Lung (tissue), 12 donors: ENCODE results near the gene ANKS1A. TPM values are rescaled to one million over a fixed set of nuclear protein-coding genes. Genes with fewer than 3 reads are reported as not detected.
A peak's percentile ranks its signal among the peaks of the same experiment; 100 is the strongest.

Experiments used
- ATAC-seq: fragments of 200-7000 bp; cut with Tn5 transposase; one replicate; pipeline ENCODE4 v1.9.1; 2020; ENCODE audit warnings: moderate number of reproducible peaks; ENCODE audit not compliant: insufficient read depth, low FRiP score
- DNase-seq, 3 donors: peaks; one replicate each; pipeline ENCODE4 v3.0.0-alpha.2; 2013 to 2017
- H3K27ac ChIP-seq, 2 donors: one replicate each; pipeline ENCODE4 v1.5.1; 2013; ENCODE audit warnings: mild to moderate bottlenecking in 2 of 2, moderate library complexity in 2 of 2, control low read depth in 1 of 2, inconsistent platforms in 1 of 2, low read depth in 1 of 2, low read length in 1 of 2
- H3K27me3 ChIP-seq, 3 donors: one replicate each; pipeline ENCODE4 v1.5.1; 2013; ENCODE audit warnings: low read length in 2 of 3; ENCODE audit not compliant: control insufficient read depth in 3 of 3, insufficient read depth in 3 of 3
- H3K36me3 ChIP-seq, 4 donors: one replicate each; pipeline ENCODE4 v1.5.1; 2013; ENCODE audit warnings: low read length in 4 of 4, mild to moderate bottlenecking in 1 of 4, moderate library complexity in 1 of 4; ENCODE audit not compliant: control insufficient read depth in 4 of 4, insufficient read depth in 4 of 4
- H3K4me1 ChIP-seq, 5 donors: one replicate each; pipeline ENCODE4 v1.5.1; 2013; ENCODE audit warnings: low read length in 5 of 5, mild to moderate bottlenecking in 2 of 5, moderate library complexity in 1 of 5; ENCODE audit not compliant: control insufficient read depth in 5 of 5, insufficient read depth in 5 of 5
- H3K4me3 ChIP-seq: one replicate; pipeline ENCODE4 v1.5.1; 2013; ENCODE audit warnings: mild to moderate bottlenecking, control low read depth, moderate library complexity
- H3K9ac ChIP-seq, 2 donors: one replicate each; pipeline ENCODE4 v1.5.1; 2013; ENCODE audit warnings: low read length in 2 of 2, control low read depth in 1 of 2; ENCODE audit not compliant: insufficient read depth in 1 of 2
- H3K9me3 ChIP-seq, 4 donors: one replicate each; pipeline ENCODE4 v1.5.1; 2013; ENCODE audit warnings: low read length in 3 of 4, mild to moderate bottlenecking in 1 of 4, moderate library complexity in 1 of 4; ENCODE audit not compliant: control insufficient read depth in 4 of 4, insufficient read depth in 3 of 4
- CTCF ChIP-seq: IDR thresholded peaks from 2 replicates; pipeline ENCODE4 v1.5.1; 2012; ENCODE audit warnings: mild to moderate bottlenecking; ENCODE audit errors: control extremely low read depth, extremely low read depth
- WGBS, 2 donors: extraction: QIAGEN DNeasy Blood & Tissue Kit; methylation state at CpG; one replicate each; pipeline ENCODE4 v1.1.7; 2013; 5-methylcytosine and 5-hydroxymethylcytosine counted together
- polyA plus RNA-seq, 2 donors: library from polyadenylated mRNA; stranded (reverse); fragments of 200-250 nt; gene quantifications; one replicate each; pipeline ENCODE4 v1.2.1, GENCODE V29; 2013
- total RNA-seq, 2 donors: library from RNA; depleted of rRNA in 1 of 2; stranded (reverse); fragments of >200 nt in 1 of 2; gene quantifications; one replicate each; pipeline ENCODE4 v1.2.1, GENCODE V29; 2014 to 2021
- donor health status: control.
- donor health status: control.
- donor health status: Bipolar disorder and iron deficiency.
- donor health status: healthy.
- donor health status: DM: yes; HTN: yes; CAD: no.

Gene ANKS1A
- total and polyA plus RNA-seq, 4 donors = 10.4 to 40.6 (median 24.3) TPM

- ATAC-seq (no peak), DNase-seq (no peak)
- no peak overlapping the region for H3K4me3 ChIP-seq
- peaks cover 0 to 6% (median 0%) of the 10 kb centered on the region in 5 donors for H3K4me1 ChIP-seq
- peak overlapping the region in 1 of 2 donors; percentile 35 for H3K27ac ChIP-seq
- no peaks in the 10 kb centered on the region for H3K9me3 ChIP-seq
- TF ChIP-seq CTCF = no peak
- peaks cover 5 to 92% (median 17%) of the 10 kb centered on the region in 4 donors for H3K36me3 ChIP-seq
- no peak overlapping the region for H3K9ac ChIP-seq
- no peaks in the 10 kb centered on the region for H3K27me3 ChIP-seq
- 71 to 79% methylated on average over 19 of the region's 19 CpGs for WGBS, 2 donors
Measured at GRCh38 chr6:35082046-35082732, 193.1 kb downstream of the ANKS1A start.

DNA sequence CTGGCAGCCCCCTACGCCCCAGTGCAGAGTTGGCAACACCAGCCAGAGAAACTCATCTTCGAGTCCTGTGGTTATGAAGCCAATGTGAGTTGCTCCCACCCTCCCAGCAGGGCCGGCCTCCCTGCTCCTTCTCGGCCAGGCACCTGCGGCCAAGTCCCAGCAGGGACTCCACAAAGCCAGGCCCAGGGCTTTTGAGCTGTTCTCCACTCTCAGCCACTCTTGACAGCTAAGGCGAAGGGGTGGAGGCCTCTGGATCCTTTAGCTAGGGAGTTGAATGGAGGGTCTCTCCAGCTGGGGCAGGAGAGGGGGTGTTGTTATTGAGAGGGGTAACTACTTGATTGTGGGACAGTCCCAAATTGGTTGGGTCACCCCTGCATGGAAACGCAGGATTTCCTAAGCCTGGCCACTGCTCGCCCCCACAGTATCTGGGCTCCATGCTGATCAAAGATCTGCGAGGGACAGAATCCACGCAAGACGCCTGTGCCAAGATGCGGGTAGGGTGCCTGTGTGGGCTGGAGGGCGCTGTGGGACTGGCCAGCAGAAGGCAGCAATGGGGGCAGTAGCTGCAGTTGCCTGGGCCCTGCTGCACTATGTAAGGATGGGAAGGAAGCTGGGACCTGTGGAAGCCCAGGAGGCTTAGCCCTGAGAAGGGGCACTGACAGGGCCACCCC is 193.8 kb downstream of the ANKS1A start:
- Histone ChIP-seq H3K27ac (no peak overlapping the region), H3K9me3 (no peaks in the 10 kb centered on the region), H3K36me3 (peaks cover 5 to 94% (median 21%) of the 10 kb centered on the region in 4 donors), H3K4me1 (peaks cover 0 to 6% (median 0%) of the 10 kb centered on the region in 5 donors), H3K4me3 (no peak overlapping the region), H3K9ac (no peak overlapping the region), H3K27me3 (no peaks in the 10 kb centered on the region)
- 93 to 96% methylated on average over 13 of the region's 13 CpGs for WGBS, 2 donors
- no peak for TF ChIP-seq CTCF
- no peak for DNase-seq
- ATAC-seq = no peak

GRCh38 chr6:35083507-35083906 is 194.5 kb downstream of the ANKS1A start:
- Histone ChIP-seq H3K9ac (no peak overlapping the region), H3K27me3 (no peaks in the 10 kb centered on the region), H3K27ac (no peak overlapping the region), H3K9me3 (no peaks in the 10 kb centered on the region), H3K4me3 (no peak overlapping the region), H3K4me1 (peaks cover 0 to 11% (median 0%) of the 10 kb centered on the region in 5 donors), H3K36me3 (peaks cover 5 to 94% (median 25%) of the 10 kb centered on the region in 4 donors)
- no peak for ATAC-seq
- 92 to 94% methylated on average over 9 of the region's 9 CpGs for WGBS, 2 donors
- TF ChIP-seq CTCF = no peak
- DNase-seq = no peak
